ENCODE measurements around the gene MRPL23. TPM values are rescaled to one million over a fixed set of nuclear protein-coding genes. Genes with fewer than 3 reads are reported as not detected.

MRPL23 gene
- total RNA-seq, 1 experiment from 2014 or later: 123 TPM

DNA sequence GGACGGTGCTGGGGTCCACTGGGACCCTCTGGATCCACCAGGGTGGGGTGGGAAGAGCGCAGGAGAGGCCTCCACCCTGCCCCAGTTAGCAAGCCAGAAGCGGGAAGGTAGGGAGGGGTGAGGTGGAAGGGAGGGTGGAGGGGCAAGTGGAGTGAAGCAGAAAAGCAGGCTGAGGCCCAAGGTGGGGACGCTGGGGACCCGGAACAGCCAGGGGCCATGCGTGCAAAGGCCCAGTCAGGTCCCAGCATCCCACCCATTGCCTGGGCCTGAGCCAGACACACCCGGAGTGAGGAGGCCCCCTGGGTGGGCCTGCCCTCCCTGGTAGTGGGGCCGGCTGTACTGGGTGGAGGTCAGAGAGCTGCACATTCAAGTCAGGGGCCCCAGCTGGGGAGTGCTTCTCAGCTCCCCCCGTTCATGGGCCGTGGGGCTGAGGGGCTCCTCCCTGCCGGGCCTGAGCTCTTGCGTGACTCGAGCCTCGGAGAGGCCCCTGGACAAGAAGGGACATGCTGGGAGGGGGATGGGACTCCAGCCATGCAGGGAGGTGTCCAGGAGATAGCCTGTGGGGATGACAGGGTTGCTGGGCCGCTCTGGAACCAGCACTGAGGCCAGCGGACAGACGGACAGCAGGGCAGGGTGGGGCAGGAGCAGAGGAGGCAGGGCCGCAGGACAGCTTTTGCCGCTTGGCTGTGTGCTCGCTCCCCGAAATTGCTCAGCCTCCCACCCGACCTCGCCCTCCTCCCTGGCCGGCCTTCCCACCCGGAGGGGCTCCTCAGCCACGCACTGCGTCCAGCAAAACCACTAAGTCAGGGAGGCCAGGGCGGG, 19.9 kb upstream of the MRPL23 start:
- no peaks in the 10 kb centered on the region for H3K27me3 ChIP-seq (ENCODE audit: control insufficient read depth, insufficient read depth, low read length)
- no peak for DNase-seq (ENCODE audit: low read depth, low spot score)
- H3K9me3 ChIP-seq (ENCODE audit: control insufficient read depth, insufficient read depth, low read depth, low read length): no peaks in the 10 kb centered on the region
- H3K4me3 ChIP-seq (ENCODE audit: low read depth in 2 of 2, low read length in 2 of 2): no peak overlapping the region
- TF ChIP-seq SIN3A (IDR thresholded peaks at IDR 0.05; ENCODE audit: borderline replicate concordance, insufficient read depth, low read depth, low read length): no peak
- TF ChIP-seq TCF7L2 (IDR thresholded peaks at IDR 0.05; ENCODE audit: low read depth, low read length): no peak
- no peak for TF ChIP-seq CTCF (IDR thresholded peaks at IDR 0.05)
- TF ChIP-seq, protein P1, sequence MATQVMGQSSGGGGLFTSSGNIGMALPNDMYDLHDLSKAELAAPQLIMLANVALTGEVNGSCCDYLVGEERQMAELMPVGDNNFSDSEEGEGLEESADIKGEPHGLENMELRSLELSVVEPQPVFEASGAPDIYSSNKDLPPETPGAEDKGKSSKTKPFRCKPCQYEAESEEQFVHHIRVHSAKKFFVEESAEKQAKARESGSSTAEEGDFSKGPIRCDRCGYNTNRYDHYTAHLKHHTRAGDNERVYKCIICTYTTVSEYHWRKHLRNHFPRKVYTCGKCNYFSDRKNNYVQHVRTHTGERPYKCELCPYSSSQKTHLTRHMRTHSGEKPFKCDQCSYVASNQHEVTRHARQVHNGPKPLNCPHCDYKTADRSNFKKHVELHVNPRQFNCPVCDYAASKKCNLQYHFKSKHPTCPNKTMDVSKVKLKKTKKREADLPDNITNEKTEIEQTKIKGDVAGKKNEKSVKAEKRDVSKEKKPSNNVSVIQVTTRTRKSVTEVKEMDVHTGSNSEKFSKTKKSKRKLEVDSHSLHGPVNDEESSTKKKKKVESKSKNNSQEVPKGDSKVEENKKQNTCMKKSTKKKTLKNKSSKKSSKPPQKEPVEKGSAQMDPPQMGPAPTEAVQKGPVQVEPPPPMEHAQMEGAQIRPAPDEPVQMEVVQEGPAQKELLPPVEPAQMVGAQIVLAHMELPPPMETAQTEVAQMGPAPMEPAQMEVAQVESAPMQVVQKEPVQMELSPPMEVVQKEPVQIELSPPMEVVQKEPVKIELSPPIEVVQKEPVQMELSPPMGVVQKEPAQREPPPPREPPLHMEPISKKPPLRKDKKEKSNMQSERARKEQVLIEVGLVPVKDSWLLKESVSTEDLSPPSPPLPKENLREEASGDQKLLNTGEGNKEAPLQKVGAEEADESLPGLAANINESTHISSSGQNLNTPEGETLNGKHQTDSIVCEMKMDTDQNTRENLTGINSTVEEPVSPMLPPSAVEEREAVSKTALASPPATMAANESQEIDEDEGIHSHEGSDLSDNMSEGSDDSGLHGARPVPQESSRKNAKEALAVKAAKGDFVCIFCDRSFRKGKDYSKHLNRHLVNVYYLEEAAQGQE (IDR thresholded peaks at IDR 0.05; ENCODE audit: insufficient read depth in 1 of 2, low read depth in 2 of 2, low read length in 1 of 2): 0 out of 4 replicates have a peak, but pooled peaks of 1 of the 2 experiments have one; percentile 6
- TF ChIP-seq POLR2AphosphoS5 (IDR thresholded peaks at IDR 0.05; ENCODE audit: low read depth, low read length): no peak
- H3K27ac ChIP-seq (ENCODE audit: low read length): no peak overlapping the region
- no TSS peak for BruUV-seq (replicated peaks)
- ATAC-seq: no peak
- no peaks in the 10 kb centered on the region for H3K36me3 ChIP-seq (ENCODE audit: control insufficient read depth, insufficient read depth, low read length)
- in situ Hi-C loops (cut with HindIII; ENCODE audit: low pct_unique_long_range_greater_than_20kb, low sequenced_read_pairs) (no loop called here), intact Hi-C loops (cut with micrococcal nuclease; ENCODE audit: unreplicated experiment) (no loop called here)
- H3K4me1 ChIP-seq (ENCODE audit: control insufficient read depth, insufficient read depth, low read length): peaks cover 17% of the 10 kb centered on the region
- CTCF ChIA-PET: interaction anchor here (0.6 kb wide), 1 partner anchor 15 kb away, joined by 5 read pairs; no protein-coding TSS in a partner anchor
- POLR2A ChIA-PET: no interaction called here

DNA sequence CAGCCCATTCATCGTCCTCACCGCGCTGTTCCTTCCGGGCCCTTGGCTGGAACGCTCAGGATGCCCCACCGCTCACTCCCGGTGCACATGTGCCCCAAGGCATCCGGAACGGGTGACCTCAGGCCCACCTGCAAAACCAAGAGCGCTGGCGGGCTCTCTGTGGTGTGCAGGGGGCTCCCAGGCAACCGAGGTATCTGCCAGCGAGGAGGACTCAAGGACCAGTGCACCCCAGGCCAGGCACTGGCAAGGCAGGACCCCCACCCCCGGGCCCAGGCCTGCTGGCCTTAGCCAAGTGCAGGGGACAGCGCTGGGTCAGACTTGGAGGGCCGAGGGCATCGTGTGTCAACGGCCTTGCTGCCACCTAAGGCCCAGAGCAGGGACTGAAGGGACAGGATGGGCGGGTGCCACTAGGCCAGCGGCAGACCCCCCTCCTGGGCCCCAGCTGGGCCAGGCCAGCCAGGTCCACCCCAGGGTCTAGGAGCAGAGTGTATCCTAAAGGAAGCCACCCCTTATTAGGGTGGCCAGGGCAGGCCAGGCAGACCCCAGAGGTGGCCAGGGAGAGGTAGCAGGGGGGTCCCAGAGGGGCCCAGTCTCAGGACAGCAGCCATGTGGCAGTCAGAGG, 19.2 kb upstream of the MRPL23 start:
- no peak for DNase-seq (ENCODE audit: low read depth, low spot score)
- Histone ChIP-seq H3K4me3 (ENCODE audit: low read depth in 2 of 2, low read length in 2 of 2) (no peak overlapping the region), H3K4me1 (ENCODE audit: control insufficient read depth, insufficient read depth, low read length) (peaks cover 17% of the 10 kb centered on the region), H3K9me3 (ENCODE audit: control insufficient read depth, insufficient read depth, low read depth, low read length) (no peaks in the 10 kb centered on the region), H3K27me3 (ENCODE audit: control insufficient read depth, insufficient read depth, low read length) (no peaks in the 10 kb centered on the region), H3K36me3 (ENCODE audit: control insufficient read depth, insufficient read depth, low read length) (no peaks in the 10 kb centered on the region), H3K27ac (ENCODE audit: low read length) (no peak overlapping the region)
- no TSS peak for BruUV-seq (replicated peaks)
- CTCF ChIA-PET: interaction anchor here (0.6 to 1.1 kb wide), 2 partner anchors 16 to 46 kb away, joined by 4 to 5 read pairs; no protein-coding TSS in a partner anchor
- ATAC-seq: peak; percentile 7
- POLR2A ChIA-PET: no interaction called here
- intact Hi-C loops (cut with micrococcal nuclease; ENCODE audit: unreplicated experiment): no loop called here
- in situ Hi-C loops (cut with HindIII; ENCODE audit: low pct_unique_long_range_greater_than_20kb, low sequenced_read_pairs): no loop called here
- no peak for TF ChIP-seq POLR2AphosphoS5 (IDR thresholded peaks at IDR 0.05; ENCODE audit: low read depth, low read length)
- TF ChIP-seq, protein P1 (IDR thresholded peaks at IDR 0.05; ENCODE audit: insufficient read depth in 1 of 2, low read depth in 2 of 2, low read length in 1 of 2): no peak
- TF ChIP-seq CTCF (IDR thresholded peaks at IDR 0.05): no peak
- TF ChIP-seq TCF7L2 (IDR thresholded peaks at IDR 0.05; ENCODE audit: low read depth, low read length): no peak
- no peak for TF ChIP-seq SIN3A (IDR thresholded peaks at IDR 0.05; ENCODE audit: borderline replicate concordance, insufficient read depth, low read depth, low read length)

All from Panc1 (cell line).